ENCODE results near the gene EPHA1. TPM values are rescaled to one million over a fixed set of nuclear protein-coding genes. Genes with fewer than 3 reads are reported as not detected.
A peak's percentile ranks its signal among the peaks of the same experiment; 100 is the strongest.

The EPHA1 gene
- polyA plus RNA-seq, 1 experiment: 0.09 TPM

- Histone ChIP-seq H3K9me3 (ENCODE audit: control insufficient read depth, insufficient read depth, low read length) (no peaks in the 10 kb centered on the region; the same call in 1 of the 2 replicates), H3K27ac (ENCODE audit: low read depth, low read length) (peak overlapping the region; percentile 31), H3K27me3 (ENCODE audit: control insufficient read depth, insufficient read depth, low read length) (no peaks in the 10 kb centered on the region), H3K4me3 (ENCODE audit: low read depth, low read length) (peak overlapping the region; percentile 93)
- DNase-seq (ENCODE audit: low read depth, low spot score): no peak
- ChIA-PET POLR2A (interaction anchor here (0.6 to 6.2 kb wide), 6 partner anchors 7 to 96 kb away, joined by 3 to 83 read pairs (median 4); partner anchors contain the start of gene CASP2), CTCF (interaction anchor here (0.9 to 2.2 kb wide), 4 partner anchors 21 to 169 kb away, joined by 3 to 10 read pairs (median 4); no protein-coding TSS in a partner anchor)
- no peak for TF ChIP-seq CTCF (IDR thresholded peaks at IDR 0.05; ENCODE audit: low read depth, low read length)
Observed at GRCh38 chr7:143384148-143384547, 24.5 kb downstream of the EPHA1 start.

- H3K27ac ChIP-seq (ENCODE audit: low read depth, low read length): peak overlapping the region; percentile 39
- CTCF ChIA-PET: interaction anchor here (0.9 to 2.2 kb wide), 4 partner anchors 21 to 169 kb away, joined by 3 to 10 read pairs (median 4); no protein-coding TSS in a partner anchor
- POLR2A ChIA-PET: interaction anchor here (1.2 to 6.2 kb wide), 4 partner anchors 8 to 38 kb away, joined by 3 to 83 read pairs (median 8); no protein-coding TSS in a partner anchor
Observed at GRCh38 chr7:143383642-143383957, 25.1 kb downstream of the EPHA1 start.

GRCh38 chr7:143382791-143383641 lies 25.6 kb downstream of the EPHA1 start:
- H3K9me3 ChIP-seq (ENCODE audit: control insufficient read depth, insufficient read depth, low read length): no peaks in the 10 kb centered on the region; the same call in 1 of the 2 replicates
- ChIA-PET POLR2A (interaction anchor here (6.2 kb wide), 1 partner anchor 8 kb away, joined by 83 read pairs; no protein-coding TSS in a partner anchor), CTCF (interaction anchor here (2.2 kb wide), 1 partner anchor 143 kb away, joined by 10 read pairs; no protein-coding TSS in a partner anchor)
- H3K4me3 ChIP-seq (ENCODE audit: low read depth, low read length): peak overlapping the region; percentile 93
- no peak for TF ChIP-seq CTCF (IDR thresholded peaks at IDR 0.05; ENCODE audit: low read depth, low read length)
- no peak for DNase-seq (ENCODE audit: low read depth, low spot score)
- no peaks in the 10 kb centered on the region for H3K27me3 ChIP-seq (ENCODE audit: control insufficient read depth, insufficient read depth, low read length)
- H3K27ac ChIP-seq (ENCODE audit: low read depth, low read length): peak overlapping the region; percentile 39

More at GRCh38 chr7:143383642-143383957, 25.1 kb downstream of the EPHA1 start:
- DNase-seq (ENCODE audit: low read depth, low spot score): no peak
- no peaks in the 10 kb centered on the region; the same call in 1 of the 2 replicates for H3K9me3 ChIP-seq (ENCODE audit: control insufficient read depth, insufficient read depth, low read length)
- no peak for TF ChIP-seq CTCF (IDR thresholded peaks at IDR 0.05; ENCODE audit: low read depth, low read length)
- H3K27me3 ChIP-seq (ENCODE audit: control insufficient read depth, insufficient read depth, low read length): no peaks in the 10 kb centered on the region
- H3K4me3 ChIP-seq (ENCODE audit: low read depth, low read length): peak overlapping the region; percentile 93

GRCh38 chr7:143382126-143382790 lies 26.4 kb downstream of the EPHA1 start:
- CTCF ChIA-PET: interaction anchor here (0.6 to 1.3 kb wide), 2 partner anchors 10 to 19 kb away, joined by 3 read pairs; no protein-coding TSS in a partner anchor

More at GRCh38 chr7:143382126-143382790, 26.4 kb downstream of the EPHA1 start:
- POLR2A ChIA-PET: interaction anchor here (0.7 to 6.2 kb wide), 7 partner anchors 9 to 142 kb away, joined by 3 to 83 read pairs (median 5); partner anchors contain the start of gene CASP2
- Histone ChIP-seq H3K27ac (ENCODE audit: low read depth, low read length) (peak overlapping the region; percentile 92), H3K27me3 (ENCODE audit: control insufficient read depth, insufficient read depth, low read length) (no peaks in the 10 kb centered on the region), H3K4me3 (ENCODE audit: low read depth, low read length) (peak overlapping the region; percentile 93), H3K9me3 (ENCODE audit: control insufficient read depth, insufficient read depth, low read length) (no peaks in the 10 kb centered on the region; the same call in 1 of the 2 replicates)
- TF ChIP-seq CTCF (IDR thresholded peaks at IDR 0.05; ENCODE audit: low read depth, low read length): no peak
- DNase-seq (ENCODE audit: low read depth, low spot score): no peak

Measured in AG04450 (cell line).